ENCODE measurements around the gene CYRIA.

CYRIA gene

GRCh38 chr2:16666449-16666801, 791 bp upstream of the CYRIA start:
- no peak overlapping the region for H3K27ac ChIP-seq (ENCODE audit: low read length)
- peak overlapping the region; percentile 62 to 63 for H3K4me3 ChIP-seq (ENCODE audit: low read depth in 1 of 2, low read length in 2 of 2)
- no peaks in the 10 kb centered on the region for H3K27me3 ChIP-seq (ENCODE audit: low read depth, low read length)
- no peaks in the 10 kb centered on the region for H3K9me3 ChIP-seq (ENCODE audit: control insufficient read depth in 1 of 2, low read length in 2 of 2)
- H3K36me3 ChIP-seq (ENCODE audit: control insufficient read depth in 1 of 2, insufficient read depth in 2 of 2, low read length in 2 of 2): no peaks in the 10 kb centered on the region
- H3K4me1 ChIP-seq (ENCODE audit: control insufficient read depth in 1 of 2, insufficient read depth in 2 of 2, low read length in 2 of 2): peaks cover 0 to 37% of the 10 kb centered on the region in 2 donors

GRCh38 chr2:16664809-16665747, 556 bp downstream of the CYRIA start:
- Histone ChIP-seq H3K4me3 (ENCODE audit: low read depth in 1 of 2, low read length in 2 of 2) (peak overlapping the region; percentile 55 to 83), H3K27ac (ENCODE audit: low read length) (peak overlapping the region; percentile 24), H3K36me3 (ENCODE audit: control insufficient read depth in 1 of 2, insufficient read depth in 2 of 2, low read length in 2 of 2) (no peaks in the 10 kb centered on the region), H3K9me3 (ENCODE audit: control insufficient read depth in 1 of 2, low read length in 2 of 2) (no peaks in the 10 kb centered on the region), H3K27me3 (ENCODE audit: low read depth, low read length) (no peaks in the 10 kb centered on the region), H3K4me1 (ENCODE audit: control insufficient read depth in 1 of 2, insufficient read depth in 2 of 2, low read length in 2 of 2) (peaks cover 0 to 37% of the 10 kb centered on the region in 2 donors)

GRCh38 chr2:16664052-16664731, 1.4 kb downstream of the CYRIA start:
- H3K4me1 ChIP-seq (ENCODE audit: control insufficient read depth in 1 of 2, insufficient read depth in 2 of 2, low read length in 2 of 2): peaks cover 0 to 37% of the 10 kb centered on the region in 2 donors
- H3K36me3 ChIP-seq (ENCODE audit: control insufficient read depth in 1 of 2, insufficient read depth in 2 of 2, low read length in 2 of 2): no peaks in the 10 kb centered on the region
- peak overlapping the region; percentile 24 for H3K27ac ChIP-seq (ENCODE audit: low read length)
- no peaks in the 10 kb centered on the region for H3K27me3 ChIP-seq (ENCODE audit: low read depth, low read length)
- no peaks in the 10 kb centered on the region for H3K9me3 ChIP-seq (ENCODE audit: control insufficient read depth in 1 of 2, low read length in 2 of 2)
- H3K4me3 ChIP-seq (ENCODE audit: low read depth in 1 of 2, low read length in 2 of 2): peak overlapping the region; percentile 55 to 83

- H3K4me3 ChIP-seq (ENCODE audit: low read depth in 1 of 2, low read length in 2 of 2): peak overlapping the region; percentile 55 to 83
- H3K27me3 ChIP-seq (ENCODE audit: low read depth, low read length): no peaks in the 10 kb centered on the region
- no peaks in the 10 kb centered on the region for H3K9me3 ChIP-seq (ENCODE audit: control insufficient read depth in 1 of 2, low read length in 2 of 2)
- H3K4me1 ChIP-seq (ENCODE audit: control insufficient read depth in 1 of 2, insufficient read depth in 2 of 2, low read length in 2 of 2): peaks cover 0 to 45% of the 10 kb centered on the region in 2 donors
- H3K27ac ChIP-seq (ENCODE audit: low read length): peak overlapping the region; percentile 24
- no peaks in the 10 kb centered on the region for H3K36me3 ChIP-seq (ENCODE audit: control insufficient read depth in 1 of 2, insufficient read depth in 2 of 2, low read length in 2 of 2)
These were observed 2.3 kb downstream of the CYRIA start for GRCh38 chr2:16663121-16663905.

- no peak overlapping the region for H3K27ac ChIP-seq (ENCODE audit: low read length)
- H3K27me3 ChIP-seq (ENCODE audit: low read depth, low read length): no peaks in the 10 kb centered on the region
- H3K4me1 ChIP-seq (ENCODE audit: control insufficient read depth in 1 of 2, insufficient read depth in 2 of 2, low read length in 2 of 2): peaks cover 3 to 46% of the 10 kb centered on the region in 2 donors
- H3K4me3 ChIP-seq (ENCODE audit: low read depth in 1 of 2, low read length in 2 of 2): no peak overlapping the region
- no peaks in the 10 kb centered on the region for H3K36me3 ChIP-seq (ENCODE audit: control insufficient read depth in 1 of 2, insufficient read depth in 2 of 2, low read length in 2 of 2)
- H3K9me3 ChIP-seq (ENCODE audit: control insufficient read depth in 1 of 2, low read length in 2 of 2): no peaks in the 10 kb centered on the region
These were observed 3.4 kb downstream of the CYRIA start for GRCh38 chr2:16661936-16662839.

- Histone ChIP-seq H3K27ac (ENCODE audit: low read length) (no peak overlapping the region), H3K4me1 (ENCODE audit: control insufficient read depth in 1 of 2, insufficient read depth in 2 of 2, low read length in 2 of 2) (peaks cover 3 to 50% of the 10 kb centered on the region in 2 donors), H3K9me3 (ENCODE audit: control insufficient read depth in 1 of 2, low read length in 2 of 2) (no peaks in the 10 kb centered on the region), H3K36me3 (ENCODE audit: control insufficient read depth in 1 of 2, insufficient read depth in 2 of 2, low read length in 2 of 2) (no peaks in the 10 kb centered on the region), H3K27me3 (ENCODE audit: low read depth, low read length) (no peaks in the 10 kb centered on the region), H3K4me3 (ENCODE audit: low read depth in 1 of 2, low read length in 2 of 2) (no peak overlapping the region)
These were observed 4.1 kb downstream of the CYRIA start for GRCh38 chr2:16661526-16661925.

- no peak overlapping the region for H3K27ac ChIP-seq (ENCODE audit: low read length)
- H3K4me1 ChIP-seq (ENCODE audit: control insufficient read depth in 1 of 2, insufficient read depth in 2 of 2, low read length in 2 of 2): peaks cover 3 to 50% of the 10 kb centered on the region in 2 donors
- H3K4me3 ChIP-seq (ENCODE audit: low read depth in 1 of 2, low read length in 2 of 2): no peak overlapping the region
- no peaks in the 10 kb centered on the region for H3K9me3 ChIP-seq (ENCODE audit: control insufficient read depth in 1 of 2, low read length in 2 of 2)
- no peaks in the 10 kb centered on the region for H3K36me3 ChIP-seq (ENCODE audit: control insufficient read depth in 1 of 2, insufficient read depth in 2 of 2, low read length in 2 of 2)
- H3K27me3 ChIP-seq (ENCODE audit: low read depth, low read length): no peaks in the 10 kb centered on the region
These were observed 5.1 kb downstream of the CYRIA start for GRCh38 chr2:16660556-16660955.

GRCh38 chr2:16660114-16660513, 5.5 kb downstream of the CYRIA start:
- H3K4me1 ChIP-seq (ENCODE audit: control insufficient read depth in 1 of 2, insufficient read depth in 2 of 2, low read length in 2 of 2): peaks cover 7 to 52% of the 10 kb centered on the region in 2 donors
- no peak overlapping the region for H3K27ac ChIP-seq (ENCODE audit: low read length)
- no peak overlapping the region for H3K4me3 ChIP-seq (ENCODE audit: low read depth in 1 of 2, low read length in 2 of 2)
- no peaks in the 10 kb centered on the region for H3K9me3 ChIP-seq (ENCODE audit: control insufficient read depth in 1 of 2, low read length in 2 of 2)
- H3K36me3 ChIP-seq (ENCODE audit: control insufficient read depth in 1 of 2, insufficient read depth in 2 of 2, low read length in 2 of 2): no peaks in the 10 kb centered on the region
- H3K27me3 ChIP-seq (ENCODE audit: low read depth, low read length): no peaks in the 10 kb centered on the region

GRCh38 chr2:16658076-16658739, 7.4 kb downstream of the CYRIA start:
- H3K36me3 ChIP-seq (ENCODE audit: control insufficient read depth in 1 of 2, insufficient read depth in 2 of 2, low read length in 2 of 2): no peaks in the 10 kb centered on the region
- peaks cover 10 to 51% of the 10 kb centered on the region in 2 donors for H3K4me1 ChIP-seq (ENCODE audit: control insufficient read depth in 1 of 2, insufficient read depth in 2 of 2, low read length in 2 of 2)
- H3K27ac ChIP-seq (ENCODE audit: low read length): peak overlapping the region; percentile 57
- H3K4me3 ChIP-seq (ENCODE audit: low read depth in 1 of 2, low read length in 2 of 2): no peak overlapping the region
- no peaks in the 10 kb centered on the region for H3K27me3 ChIP-seq (ENCODE audit: low read depth, low read length)
- no peaks in the 10 kb centered on the region for H3K9me3 ChIP-seq (ENCODE audit: control insufficient read depth in 1 of 2, low read length in 2 of 2)

- peaks cover 10 to 53% of the 10 kb centered on the region in 2 donors for H3K4me1 ChIP-seq (ENCODE audit: control insufficient read depth in 1 of 2, insufficient read depth in 2 of 2, low read length in 2 of 2)
- H3K9me3 ChIP-seq (ENCODE audit: control insufficient read depth in 1 of 2, low read length in 2 of 2): no peaks in the 10 kb centered on the region
- H3K27me3 ChIP-seq (ENCODE audit: low read depth, low read length): no peaks in the 10 kb centered on the region
- no peak overlapping the region for H3K4me3 ChIP-seq (ENCODE audit: low read depth in 1 of 2, low read length in 2 of 2)
- H3K36me3 ChIP-seq (ENCODE audit: control insufficient read depth in 1 of 2, insufficient read depth in 2 of 2, low read length in 2 of 2): no peaks in the 10 kb centered on the region
- peak overlapping the region; percentile 57 for H3K27ac ChIP-seq (ENCODE audit: low read length)
These were observed 8.0 kb downstream of the CYRIA start for GRCh38 chr2:16657671-16658070.
